ENCODE data around the gene UBE2J2. TPM values are rescaled to one million over a fixed set of nuclear protein-coding genes. Genes with fewer than 3 reads are reported as not detected.

UBE2J2 gene
- total RNA-seq, 1 donor = 32.6 TPM

GRCh38 chr1:1307261-1307922 is 33.7 kb upstream of the UBE2J2 start:
- peak overlapping the region; percentile 28 for H3K27ac ChIP-seq (ENCODE audit: low read depth, low read length)

DNA sequence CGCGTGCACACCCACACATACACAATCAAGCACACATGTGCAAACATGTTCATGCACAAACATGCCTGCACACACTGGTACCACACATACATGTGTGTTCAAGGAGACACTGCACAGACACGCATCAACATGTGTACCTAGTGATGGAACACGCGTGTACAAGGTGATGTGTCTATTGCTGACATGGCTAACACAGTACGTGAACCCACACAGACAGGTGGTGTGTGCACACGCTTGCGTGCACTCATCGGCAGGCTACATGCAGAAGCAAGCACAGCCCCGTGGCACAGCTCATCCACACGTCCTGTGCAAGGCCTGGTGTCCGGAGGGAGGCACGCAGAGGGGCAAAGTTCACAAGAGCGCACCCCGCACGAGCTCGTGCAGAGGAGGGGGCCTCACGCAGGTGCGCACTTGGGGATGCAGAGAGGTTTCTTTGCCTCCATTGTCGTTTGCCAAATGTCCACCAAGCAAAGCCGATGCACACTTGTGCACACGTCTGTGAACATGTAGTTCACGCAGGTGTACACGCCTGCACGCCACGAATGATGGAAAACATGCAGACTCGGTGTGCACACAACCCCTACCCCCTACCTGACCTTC is 33.1 kb upstream of the UBE2J2 start:
- peaks cover 34% of the 10 kb centered on the region for H3K4me1 ChIP-seq (ENCODE audit: insufficient read depth, low read length)
- TF ChIP-seq, protein P1, sequence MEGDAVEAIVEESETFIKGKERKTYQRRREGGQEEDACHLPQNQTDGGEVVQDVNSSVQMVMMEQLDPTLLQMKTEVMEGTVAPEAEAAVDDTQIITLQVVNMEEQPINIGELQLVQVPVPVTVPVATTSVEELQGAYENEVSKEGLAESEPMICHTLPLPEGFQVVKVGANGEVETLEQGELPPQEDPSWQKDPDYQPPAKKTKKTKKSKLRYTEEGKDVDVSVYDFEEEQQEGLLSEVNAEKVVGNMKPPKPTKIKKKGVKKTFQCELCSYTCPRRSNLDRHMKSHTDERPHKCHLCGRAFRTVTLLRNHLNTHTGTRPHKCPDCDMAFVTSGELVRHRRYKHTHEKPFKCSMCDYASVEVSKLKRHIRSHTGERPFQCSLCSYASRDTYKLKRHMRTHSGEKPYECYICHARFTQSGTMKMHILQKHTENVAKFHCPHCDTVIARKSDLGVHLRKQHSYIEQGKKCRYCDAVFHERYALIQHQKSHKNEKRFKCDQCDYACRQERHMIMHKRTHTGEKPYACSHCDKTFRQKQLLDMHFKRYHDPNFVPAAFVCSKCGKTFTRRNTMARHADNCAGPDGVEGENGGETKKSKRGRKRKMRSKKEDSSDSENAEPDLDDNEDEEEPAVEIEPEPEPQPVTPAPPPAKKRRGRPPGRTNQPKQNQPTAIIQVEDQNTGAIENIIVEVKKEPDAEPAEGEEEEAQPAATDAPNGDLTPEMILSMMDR (IDR thresholded peaks at IDR 0.05; ENCODE audit: extremely low read depth, low read depth, low read length) = no peak
- peaks cover 53% of the 10 kb centered on the region for H4K20me1 ChIP-seq (ENCODE audit: insufficient read depth, low read length)
- H2AFZ ChIP-seq (ENCODE audit: low read length) = no peak overlapping the region
- no peaks in the 10 kb centered on the region for H3K27me3 ChIP-seq (ENCODE audit: insufficient read depth, low read length)
- peaks cover 62% of the 10 kb centered on the region for H3K79me2 ChIP-seq (ENCODE audit: insufficient read depth, low read length)
- peak overlapping the region; percentile 86 for H3K4me3 ChIP-seq (ENCODE audit: insufficient read depth, low read length)
- peak overlapping the region; percentile 89 for H3K4me2 ChIP-seq (ENCODE audit: insufficient read depth, low read length)
- H3K9me3 ChIP-seq (ENCODE audit: low read depth, low read length) = no peaks in the 10 kb centered on the region
- H3K27ac ChIP-seq (ENCODE audit: low read depth, low read length) = peak overlapping the region; percentile 28
- DNase-seq (ENCODE audit: insufficient read length, low spot score, missing footprints) = no peak
- H3K36me3 ChIP-seq (ENCODE audit: insufficient read depth, low read length) = peaks cover 18% of the 10 kb centered on the region

More at GRCh38 chr1:1307261-1307922, 33.7 kb upstream of the UBE2J2 start:
- H3K4me3 ChIP-seq (ENCODE audit: insufficient read depth, low read length) = peak overlapping the region; percentile 86
- H2AFZ ChIP-seq (ENCODE audit: low read length) = no peak overlapping the region
- peaks cover 34% of the 10 kb centered on the region for H3K4me1 ChIP-seq (ENCODE audit: insufficient read depth, low read length)
- peak; percentile 95 for DNase-seq (ENCODE audit: insufficient read length, low spot score, missing footprints)
- TF ChIP-seq, protein P1 (IDR thresholded peaks at IDR 0.05; ENCODE audit: extremely low read depth, low read depth, low read length) = no peak
- peaks cover 18% of the 10 kb centered on the region for H3K36me3 ChIP-seq (ENCODE audit: insufficient read depth, low read length)
- peaks cover 60% of the 10 kb centered on the region for H3K79me2 ChIP-seq (ENCODE audit: insufficient read depth, low read length)
- no peaks in the 10 kb centered on the region for H3K27me3 ChIP-seq (ENCODE audit: insufficient read depth, low read length)
- peaks cover 47% of the 10 kb centered on the region for H4K20me1 ChIP-seq (ENCODE audit: insufficient read depth, low read length)
- peak overlapping the region; percentile 89 for H3K4me2 ChIP-seq (ENCODE audit: insufficient read depth, low read length)
- H3K9me3 ChIP-seq (ENCODE audit: low read depth, low read length) = no peaks in the 10 kb centered on the region

- H3K4me3 ChIP-seq (ENCODE audit: insufficient read depth, low read length) = peak overlapping the region; percentile 86
- TF ChIP-seq, protein P1 (IDR thresholded peaks at IDR 0.05; ENCODE audit: extremely low read depth, low read depth, low read length) = peak; percentile 30
- H4K20me1 ChIP-seq (ENCODE audit: insufficient read depth, low read length) = peaks cover 55% of the 10 kb centered on the region
- H3K4me2 ChIP-seq (ENCODE audit: insufficient read depth, low read length) = peak overlapping the region; percentile 89
- no peaks in the 10 kb centered on the region for H3K9me3 ChIP-seq (ENCODE audit: low read depth, low read length)
- H3K4me1 ChIP-seq (ENCODE audit: insufficient read depth, low read length) = peaks cover 34% of the 10 kb centered on the region
- DNase-seq (ENCODE audit: insufficient read length, low spot score, missing footprints) = peak; percentile 94
- peaks cover 62% of the 10 kb centered on the region for H3K79me2 ChIP-seq (ENCODE audit: insufficient read depth, low read length)
- H2AFZ ChIP-seq (ENCODE audit: low read length) = no peak overlapping the region
- peaks cover 12% of the 10 kb centered on the region for H3K36me3 ChIP-seq (ENCODE audit: insufficient read depth, low read length)
- H3K27ac ChIP-seq (ENCODE audit: low read depth, low read length) = peak overlapping the region; percentile 51
- H3K27me3 ChIP-seq (ENCODE audit: insufficient read depth, low read length) = no peaks in the 10 kb centered on the region
Measured at GRCh38 chr1:1306070-1306660, 32.5 kb upstream of the UBE2J2 start.
